ENCODE data around the gene NRXN3. TPM values are rescaled to one million over a fixed set of nuclear protein-coding genes. Genes with fewer than 3 reads are reported as not detected.

The NRXN3 gene
- total RNA-seq, 1 experiment from 2014 or later, result not detected

GRCh38 chr14:78631551-78631950 lies 461.4 kb downstream of the NRXN3 start:
- Histone ChIP-seq H3K4me2 (no peak overlapping the region), H3K79me2 (ENCODE audit: low read depth) (no peaks in the 10 kb centered on the region), H3K4me3 (no peak overlapping the region), H3K4me1 (replicated peaks; ENCODE audit: insufficient read depth) (no peaks in the 10 kb centered on the region), H3K36me3 (ENCODE audit: low read depth) (no peaks in the 10 kb centered on the region), H3K9me2 (ENCODE audit: insufficient read depth) (no peaks in the 10 kb centered on the region), H3F3A (ENCODE audit: insufficient read depth, low read depth) (no peaks in the 10 kb centered on the region), H4K20me1 (ENCODE audit: insufficient read depth) (no peaks in the 10 kb centered on the region), H3K9me3 (ENCODE audit: insufficient read depth, low read depth) (no peaks in the 10 kb centered on the region), H3K27ac (no peak overlapping the region), H2AFZ (no peak overlapping the region), H3K27me3 (ENCODE audit: insufficient read depth, low read depth) (peaks cover 8% of the 10 kb centered on the region; the same call in 1 of the 2 replicates)
- CTCF ChIA-PET, result no interaction called here
- intact Hi-C loops (cut with micrococcal nuclease; ENCODE audit: unreplicated experiment), result no loop called here
- POLR2A ChIA-PET (ENCODE audit: unreplicated experiment), result no interaction called here
- no TSS peak for BruUV-seq (replicated peaks)
- DNase-seq, result no peak
- TF ChIP-seq, protein P1, sequence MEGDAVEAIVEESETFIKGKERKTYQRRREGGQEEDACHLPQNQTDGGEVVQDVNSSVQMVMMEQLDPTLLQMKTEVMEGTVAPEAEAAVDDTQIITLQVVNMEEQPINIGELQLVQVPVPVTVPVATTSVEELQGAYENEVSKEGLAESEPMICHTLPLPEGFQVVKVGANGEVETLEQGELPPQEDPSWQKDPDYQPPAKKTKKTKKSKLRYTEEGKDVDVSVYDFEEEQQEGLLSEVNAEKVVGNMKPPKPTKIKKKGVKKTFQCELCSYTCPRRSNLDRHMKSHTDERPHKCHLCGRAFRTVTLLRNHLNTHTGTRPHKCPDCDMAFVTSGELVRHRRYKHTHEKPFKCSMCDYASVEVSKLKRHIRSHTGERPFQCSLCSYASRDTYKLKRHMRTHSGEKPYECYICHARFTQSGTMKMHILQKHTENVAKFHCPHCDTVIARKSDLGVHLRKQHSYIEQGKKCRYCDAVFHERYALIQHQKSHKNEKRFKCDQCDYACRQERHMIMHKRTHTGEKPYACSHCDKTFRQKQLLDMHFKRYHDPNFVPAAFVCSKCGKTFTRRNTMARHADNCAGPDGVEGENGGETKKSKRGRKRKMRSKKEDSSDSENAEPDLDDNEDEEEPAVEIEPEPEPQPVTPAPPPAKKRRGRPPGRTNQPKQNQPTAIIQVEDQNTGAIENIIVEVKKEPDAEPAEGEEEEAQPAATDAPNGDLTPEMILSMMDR (conservative IDR thresholded peaks at IDR 0.05), result no peak
- TF ChIP-seq EZH2 (IDR thresholded peaks at IDR 0.05; ENCODE audit: low read depth), result no peak

- no peaks in the 10 kb centered on the region for H4K20me1 ChIP-seq (ENCODE audit: insufficient read depth)
- no peak overlapping the region for H2AFZ ChIP-seq
- no peaks in the 10 kb centered on the region for H3K9me2 ChIP-seq (ENCODE audit: insufficient read depth)
- DNase-seq, result no peak
- ChIA-PET POLR2A (ENCODE audit: unreplicated experiment) (no interaction called here), CTCF (no interaction called here)
- no peak overlapping the region for H3K4me3 ChIP-seq
- H3K4me1 ChIP-seq (replicated peaks; ENCODE audit: insufficient read depth), result no peaks in the 10 kb centered on the region
- H3K27me3 ChIP-seq (ENCODE audit: insufficient read depth, low read depth), result peaks cover 8% of the 10 kb centered on the region; the same call in 1 of the 2 replicates
- no peaks in the 10 kb centered on the region for H3K36me3 ChIP-seq (ENCODE audit: low read depth)
- no peaks in the 10 kb centered on the region for H3K9me3 ChIP-seq (ENCODE audit: insufficient read depth, low read depth)
- no peaks in the 10 kb centered on the region for H3F3A ChIP-seq (ENCODE audit: insufficient read depth, low read depth)
- TF ChIP-seq, protein P1 (conservative IDR thresholded peaks at IDR 0.05), result no peak
- TF ChIP-seq EZH2 (IDR thresholded peaks at IDR 0.05; ENCODE audit: low read depth), result no peak
- intact Hi-C loops (cut with micrococcal nuclease; ENCODE audit: unreplicated experiment), result no loop called here
- no peak overlapping the region for H3K27ac ChIP-seq
- H3K79me2 ChIP-seq (ENCODE audit: low read depth), result no peaks in the 10 kb centered on the region
- H3K4me2 ChIP-seq, result no peak overlapping the region
- BruUV-seq (replicated peaks), result no TSS peak
Observed at GRCh38 chr14:78633752-78634151, 463.6 kb downstream of the NRXN3 start.

- H2AFZ ChIP-seq, result no peak overlapping the region
- H3K27ac ChIP-seq, result no peak overlapping the region
- no peaks in the 10 kb centered on the region for H3K4me1 ChIP-seq (replicated peaks; ENCODE audit: insufficient read depth)
- ChIA-PET CTCF (no interaction called here), POLR2A (ENCODE audit: unreplicated experiment) (no interaction called here)
- BruUV-seq (replicated peaks), result no TSS peak
- H3K4me3 ChIP-seq, result no peak overlapping the region
- no peak overlapping the region for H3K4me2 ChIP-seq
- TF ChIP-seq, protein P1 (conservative IDR thresholded peaks at IDR 0.05), result no peak
- TF ChIP-seq EZH2 (IDR thresholded peaks at IDR 0.05; ENCODE audit: low read depth), result no peak
- H3K9me2 ChIP-seq (ENCODE audit: insufficient read depth), result no peaks in the 10 kb centered on the region
- DNase-seq, result no peak
- H3K79me2 ChIP-seq (ENCODE audit: low read depth), result no peaks in the 10 kb centered on the region
- no peaks in the 10 kb centered on the region for H3K9me3 ChIP-seq (ENCODE audit: insufficient read depth, low read depth)
- H3F3A ChIP-seq (ENCODE audit: insufficient read depth, low read depth), result no peaks in the 10 kb centered on the region
- intact Hi-C loops (cut with micrococcal nuclease; ENCODE audit: unreplicated experiment), result no loop called here
- no peaks in the 10 kb centered on the region for H3K36me3 ChIP-seq (ENCODE audit: low read depth)
- no peaks in the 10 kb centered on the region; the same call in 1 of the 2 replicates for H3K27me3 ChIP-seq (ENCODE audit: insufficient read depth, low read depth)
- no peaks in the 10 kb centered on the region for H4K20me1 ChIP-seq (ENCODE audit: insufficient read depth)
Observed at GRCh38 chr14:78637489-78637888, 467.3 kb downstream of the NRXN3 start.

Measured in PC-9 (cell line).